ENCODE results near the gene NFX1.

NFX1 gene

GRCh38 chr9:33366979-33367480 is 76.7 kb downstream of the NFX1 start:
- Histone ChIP-seq H3K9ac (ENCODE audit: low read depth, low read length, poor library complexity, severe bottlenecking) (no peak overlapping the region), H4K20me1 (ENCODE audit: insufficient read depth, low read length, poor library complexity, severe bottlenecking) (no peaks in the 10 kb centered on the region), H3K4me1 (ENCODE audit: insufficient read depth, low read length, poor library complexity, severe bottlenecking) (no peaks in the 10 kb centered on the region), H3K27me3 (ENCODE audit: insufficient read depth, low read length, poor library complexity, severe bottlenecking) (no peaks in the 10 kb centered on the region), H3K9me2 (replicated peaks; ENCODE audit: low read depth, low read length) (no peaks in the 10 kb centered on the region), H3K36me3 (ENCODE audit: insufficient read depth, low read length) (peaks cover 66% of the 10 kb centered on the region; the same call in 1 of the 2 replicates), H3K9me3 (ENCODE audit: insufficient read depth, low read depth, low read length) (no peaks in the 10 kb centered on the region), H3F3A (ENCODE audit: low read depth) (no peaks in the 10 kb centered on the region), H3K4me2 (ENCODE audit: low read depth, low read length, poor library complexity, severe bottlenecking) (no peak overlapping the region), H2AFZ (ENCODE audit: low read length) (no peak overlapping the region), H3K79me2 (ENCODE audit: insufficient read depth, low read length) (no peaks in the 10 kb centered on the region), H3K4me3 (ENCODE audit: low read length, poor library complexity, severe bottlenecking) (no peak overlapping the region)
- TF ChIP-seq EZH2phosphoT487 (IDR thresholded peaks at IDR 0.05; ENCODE audit: borderline replicate concordance) (no peak), CTCF (conservative IDR thresholded peaks at IDR 0.05; ENCODE audit: low read length) (no peak)

GRCh38 chr9:33372900-33373299 is 82.6 kb downstream of the NFX1 start:
- Histone ChIP-seq H3K36me3 (ENCODE audit: insufficient read depth, low read length) (peaks cover 33% of the 10 kb centered on the region; the same call in 1 of the 2 replicates), H4K20me1 (ENCODE audit: insufficient read depth, low read length, poor library complexity, severe bottlenecking) (no peaks in the 10 kb centered on the region), H3K4me1 (ENCODE audit: insufficient read depth, low read length, poor library complexity, severe bottlenecking) (no peaks in the 10 kb centered on the region), H3K4me2 (ENCODE audit: low read depth, low read length, poor library complexity, severe bottlenecking) (no peak overlapping the region), H3K79me2 (ENCODE audit: insufficient read depth, low read length) (no peaks in the 10 kb centered on the region), H3K9me3 (ENCODE audit: insufficient read depth, low read depth, low read length) (no peaks in the 10 kb centered on the region), H3K9ac (ENCODE audit: low read depth, low read length, poor library complexity, severe bottlenecking) (no peak overlapping the region), H3K9me2 (replicated peaks; ENCODE audit: low read depth, low read length) (no peaks in the 10 kb centered on the region), H3K27me3 (ENCODE audit: insufficient read depth, low read length, poor library complexity, severe bottlenecking) (no peaks in the 10 kb centered on the region), H3F3A (ENCODE audit: low read depth) (no peaks in the 10 kb centered on the region), H2AFZ (ENCODE audit: low read length) (no peak overlapping the region), H3K4me3 (ENCODE audit: low read length, poor library complexity, severe bottlenecking) (no peak overlapping the region)
- no peak for TF ChIP-seq EZH2phosphoT487 (IDR thresholded peaks at IDR 0.05; ENCODE audit: borderline replicate concordance)
- TF ChIP-seq CTCF (conservative IDR thresholded peaks at IDR 0.05; ENCODE audit: low read length): no peak

- Histone ChIP-seq H3K9me3 (ENCODE audit: insufficient read depth, low read depth, low read length) (no peaks in the 10 kb centered on the region), H2AFZ (ENCODE audit: low read length) (no peak overlapping the region), H3F3A (ENCODE audit: low read depth) (no peaks in the 10 kb centered on the region), H3K4me1 (ENCODE audit: insufficient read depth, low read length, poor library complexity, severe bottlenecking) (no peaks in the 10 kb centered on the region), H3K9ac (ENCODE audit: low read depth, low read length, poor library complexity, severe bottlenecking) (no peak overlapping the region), H3K27me3 (ENCODE audit: insufficient read depth, low read length, poor library complexity, severe bottlenecking) (no peaks in the 10 kb centered on the region), H3K36me3 (ENCODE audit: insufficient read depth, low read length) (peaks cover 24% of the 10 kb centered on the region; the same call in 1 of the 2 replicates), H3K4me2 (ENCODE audit: low read depth, low read length, poor library complexity, severe bottlenecking) (no peak overlapping the region), H4K20me1 (ENCODE audit: insufficient read depth, low read length, poor library complexity, severe bottlenecking) (no peaks in the 10 kb centered on the region), H3K4me3 (ENCODE audit: low read length, poor library complexity, severe bottlenecking) (no peak overlapping the region), H3K9me2 (replicated peaks; ENCODE audit: low read depth, low read length) (no peaks in the 10 kb centered on the region), H3K79me2 (ENCODE audit: insufficient read depth, low read length) (no peaks in the 10 kb centered on the region)
- TF ChIP-seq EZH2phosphoT487 (IDR thresholded peaks at IDR 0.05; ENCODE audit: borderline replicate concordance): no peak
- no peak for TF ChIP-seq CTCF (conservative IDR thresholded peaks at IDR 0.05; ENCODE audit: low read length)
These were observed 83.9 kb downstream of the NFX1 start for GRCh38 chr9:33374190-33374589.
